HCT116 (cell line): ENCODE data around the gene SECTM1. TPM values are rescaled to one million over a fixed set of nuclear protein-coding genes. Genes with fewer than 3 reads are reported as not detected.

Experiments
- ATAC-seq: fragments of 200-7000 bp; cut with Tn5 transposase; 2 replicates; pipeline ENCODE4 v1.9.1; 2020; ENCODE audit warnings: mild to moderate bottlenecking, moderate library complexity
- BruUV-seq: library from RNA; stranded (reverse); fragments of 400-500 nt; replicated peaks from 2 replicates; lab custom pipeline; 2021; lab: Mats Ljungman, UMichigan
- CTCF ChIA-PET: fragments of 300-600 bp; sonication (Branson Sonifier 250); formaldehyde crosslinking; loops from one replicate; lab custom pipeline; 2021; ENCODE audit warnings: antibody characterized with exemption; lab: Charles Lee
- POLR2A ChIA-PET: fragments of 300-600, 350-600 bp; sonication (Branson Sonifier 250); formaldehyde crosslinking; loops from one replicate; lab custom pipeline; 2021; ENCODE audit warnings: antibody characterized with exemption; lab: Charles Lee
- RAD21 ChIA-PET, 2 experiments: fragments of 300-600 bp; sonication (Branson Sonifier 250); formaldehyde crosslinking; loops; one replicate each; lab custom pipeline; 2023; ENCODE audit warnings: low total read pairs in 2 of 2; ENCODE audit not compliant: uncharacterized antibody in 2 of 2, unreplicated experiment in 2 of 2, low non-redundant PET in 1 of 2; lab: Charles Lee
- DNase-seq: peaks from one replicate; pipeline ENCODE4 v3.0.0-alpha.2; 2010; ENCODE audit warnings: low read depth, low spot score
- H2AFZ ChIP-seq: fragments of 200-600 bp; shearing (Covaris generic), sonication (generic); 2 replicates; pipeline ENCODE4 v1.6.1; 2017; ENCODE audit warnings: low read depth, mixed run types, mixed read lengths, antibody characterized with exemption, low read length; ENCODE audit not compliant: poor library complexity, severe bottlenecking
- H3K27ac ChIP-seq: 2 replicates; pipeline ENCODE4 v1.5.1; 2012; ENCODE audit warnings: low read depth, low read length
- H3K27me3 ChIP-seq: fragments of 200-600 bp; sonication (generic); 2 replicates; pipeline ENCODE4 v1.6.1; 2016; ENCODE audit warnings: mixed run types, low read length, mixed read lengths; ENCODE audit not compliant: insufficient read depth
- H3K36me3 ChIP-seq, 2 experiments: fragments of 200-500 bp in 1 of 2; fragments of 200-600 bp in 1 of 2; sonication (Bioruptor generic) in 1 of 2; sonication (generic) in 1 of 2; 2 replicates each; pipeline versions ENCODE4 v1.5.1 to v1.6.1; 2014 to 2016; ENCODE audit warnings: low read length in 2 of 2, inconsistent platforms in 1 of 2, mixed read lengths in 1 of 2, mixed run types in 1 of 2; ENCODE audit not compliant: insufficient read depth in 2 of 2, control insufficient read depth in 1 of 2
- H3K4me1 ChIP-seq, 2 experiments: fragments of 200-600 bp in 1 of 2; sonication (generic) in 1 of 2; 2 replicates each; pipeline versions ENCODE4 v1.5.1 to v1.6.1; 2012 to 2017; ENCODE audit warnings: low read length in 2 of 2, inconsistent platforms in 1 of 2, mild to moderate bottlenecking in 1 of 2, mixed read lengths in 1 of 2, mixed run types in 1 of 2, moderate library complexity in 1 of 2; ENCODE audit not compliant: insufficient read depth in 2 of 2, control insufficient read depth in 1 of 2
- H3K4me2 ChIP-seq: fragments of 200-600 bp; sonication (generic); 2 replicates; pipeline ENCODE4 v1.6.1; 2017; ENCODE audit warnings: mixed run types, low read length, mixed read lengths
- H3K4me3 ChIP-seq, 2 experiments: fragments of 200-600 bp in 1 of 2; sonication (generic) in 1 of 2; replicated peaks in 1 of 2; 2 replicates each; pipeline ENCODE4 v1.5.1; 2011 to 2016; ENCODE audit warnings: low read length in 2 of 2, control low read depth in 1 of 2, low read depth in 1 of 2, mild to moderate bottlenecking in 1 of 2, mixed read lengths in 1 of 2, mixed run types in 1 of 2
- H3K79me2 ChIP-seq: fragments of 200-600 bp; sonication (generic); 2 replicates; pipeline ENCODE4 v1.6.1; 2017; ENCODE audit warnings: mild to moderate bottlenecking, mixed run types, low read length, moderate library complexity, mixed read lengths; ENCODE audit not compliant: insufficient read depth
- H3K9ac ChIP-seq: fragments of 200-600 bp; sonication (generic); 2 replicates; pipeline ENCODE4 v1.6.1; 2016; ENCODE audit warnings: low read length, mixed read lengths
- H3K9me2 ChIP-seq: fragments of 200-600 bp; sonication (generic), shearing (Covaris generic); 2 replicates; pipeline ENCODE4 v1.6.1; 2017; ENCODE audit warnings: mixed run types, mild to moderate bottlenecking, moderate library complexity; ENCODE audit not compliant: insufficient read depth
- H3K9me3 ChIP-seq, 2 experiments: fragments of 200-500 bp in 1 of 2; fragments of 200-600 bp in 1 of 2; sonication (Bioruptor generic) in 1 of 2; sonication (generic) in 1 of 2; 2 replicates each; pipeline ENCODE4 v1.6.1; 2014 to 2017; ENCODE audit warnings: low read length in 2 of 2, mixed read lengths in 2 of 2, inconsistent platforms in 1 of 2, low read depth in 1 of 2, mild to moderate bottlenecking in 1 of 2, mixed run types in 1 of 2, moderate library complexity in 1 of 2; ENCODE audit not compliant: control insufficient read depth in 1 of 2, insufficient read depth in 1 of 2
- H4K20me1 ChIP-seq: fragments of 200-600 bp; sonication (generic), shearing (Covaris generic); 2 replicates; pipeline ENCODE4 v1.6.1; 2017; ENCODE audit warnings: mixed run types, mild to moderate bottlenecking, moderate library complexity; ENCODE audit not compliant: insufficient read depth
- EZH2 ChIP-seq: fragments of 200-600 bp; sonication (generic); IDR thresholded peaks from 2 replicates; pipeline ENCODE4 v1.6.1; 2017; ENCODE audit warnings: antibody characterized with exemption, mixed run types
- ZFX ChIP-seq: fragments of 450-650 bp; IDR thresholded peaks from 2 replicates; pipeline ENCODE4 v1.6.1; 2017
- ZNF274 ChIP-seq: fragments of 200-500 bp; sonication (Bioruptor generic); IDR thresholded peaks from 2 replicates; pipeline ENCODE4 v1.6.1; 2014; ENCODE audit warnings: mild to moderate bottlenecking, low read depth, low read length, inconsistent platforms
- intact Hi-C: fragments of 100-400 bp; cut with micrococcal nuclease; formaldehyde crosslinking; loops from 2 replicates; pipeline ENCODE4 v1.10.0; 2022
- total RNA-seq: library from RNA; stranded (reverse); gene quantifications from one replicate; pipeline ENCODE4 v1.2.1, GENCODE V29; 2021; ENCODE audit not compliant: unreplicated experiment
- TF ChIP-seq, protein P1 (sequence below): IDR thresholded peaks from 2 replicates; pipeline ENCODE4 v1.6.1; 2011; ENCODE audit warnings: mild to moderate bottlenecking, low read length, moderate library complexity; ENCODE audit not compliant: insufficient replicate concordance; ENCODE audit errors: extremely low read depth

SECTM1 gene
- total RNA-seq, 1 experiment from 2014 or later = 6.8 TPM

- TF ChIP-seq ZNF274 = no peak
- TF ChIP-seq, protein P1, sequence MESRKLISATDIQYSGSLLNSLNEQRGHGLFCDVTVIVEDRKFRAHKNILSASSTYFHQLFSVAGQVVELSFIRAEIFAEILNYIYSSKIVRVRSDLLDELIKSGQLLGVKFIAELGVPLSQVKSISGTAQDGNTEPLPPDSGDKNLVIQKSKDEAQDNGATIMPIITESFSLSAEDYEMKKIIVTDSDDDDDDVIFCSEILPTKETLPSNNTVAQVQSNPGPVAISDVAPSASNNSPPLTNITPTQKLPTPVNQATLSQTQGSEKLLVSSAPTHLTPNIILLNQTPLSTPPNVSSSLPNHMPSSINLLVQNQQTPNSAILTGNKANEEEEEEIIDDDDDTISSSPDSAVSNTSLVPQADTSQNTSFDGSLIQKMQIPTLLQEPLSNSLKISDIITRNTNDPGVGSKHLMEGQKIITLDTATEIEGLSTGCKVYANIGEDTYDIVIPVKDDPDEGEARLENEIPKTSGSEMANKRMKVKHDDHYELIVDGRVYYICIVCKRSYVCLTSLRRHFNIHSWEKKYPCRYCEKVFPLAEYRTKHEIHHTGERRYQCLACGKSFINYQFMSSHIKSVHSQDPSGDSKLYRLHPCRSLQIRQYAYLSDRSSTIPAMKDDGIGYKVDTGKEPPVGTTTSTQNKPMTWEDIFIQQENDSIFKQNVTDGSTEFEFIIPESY = no peak
- TF ChIP-seq EZH2 = no peak
- 0 out of 2 replicates have a peak, but pooled peaks have one; percentile 8 for TF ChIP-seq ZFX
- TF ChIP-seq, all 23 proteins: peak for 1
- Histone ChIP-seq H3K27ac (no peak overlapping the region; the same call in 1 of the 2 replicates), H3K9ac (no peak overlapping the region), H3K9me3 (no peaks in the 10 kb centered on the region), H3K36me3 (no peaks in the 10 kb centered on the region), H3K4me2 (no peak overlapping the region), H3K9me2 (no peaks in the 10 kb centered on the region), H3K4me1 (peaks cover 15 to 40% of the 10 kb centered on the region in 2 experiments), H3K79me2 (no peaks in the 10 kb centered on the region), H2AFZ (no peak overlapping the region), H3K4me3 (no peak overlapping the region), H3K27me3 (no peaks in the 10 kb centered on the region), H4K20me1 (no peaks in the 10 kb centered on the region)
- POLR2A ChIA-PET = interaction anchor here (0.9 kb wide), 1 partner anchor 29 kb away, joined by 4 read pairs; no protein-coding TSS in a partner anchor
- intact Hi-C loops = no loop called here
- CTCF ChIA-PET = no interaction called here
- no peak for DNase-seq
- RAD21 ChIA-PET = interaction anchor here in 1 of 2 experiments (1.5 kb wide), 1 partner anchor 11 kb away, joined by 3 read pairs; no protein-coding TSS in a partner anchor
- ATAC-seq = no peak
- BruUV-seq = no TSS peak
Observed at GRCh38 chr17:82325286-82326180, 8.0 kb downstream of the SECTM1 start.
